Lower leg skin (tissue), 4 donors: ENCODE measurements around the gene EDARADD. TPM values are rescaled to one million over a fixed set of nuclear protein-coding genes. Genes with fewer than 3 reads are reported as not detected.

Experiments used
- DNase-seq, 2 donors: peaks; one replicate each; pipeline ENCODE4 v3.0.0-alpha.2; 2019; ENCODE audit warnings: low spot score in 2 of 2
- H3K4me3 ChIP-seq: fragments of 200-600 bp; sonication (generic); 2 replicates; pipeline ENCODE4 v1.5.1; 2017; ENCODE audit warnings: mild to moderate bottlenecking, low read depth; ENCODE audit not compliant: poor library complexity, severe bottlenecking
- POLR2A ChIP-seq, 2 donors: fragments of 450-650 bp; IDR thresholded peaks; one replicate each; pipeline ENCODE4 v1.6.1; 2016 to 2017; ENCODE audit warnings: antibody characterized with exemption in 2 of 2, mild to moderate bottlenecking in 1 of 2, moderate library complexity in 1 of 2
- WGBS, 2 donors: methylation state at CpG; one replicate each; pipeline ENCODE4 v1.1.5; 2018; 5-methylcytosine and 5-hydroxymethylcytosine counted together
- intact Hi-C: fragments of 100-400 bp; cut with DNase I; formaldehyde crosslinking; loops from one replicate; pipeline ENCODE4 v1.15.0; 2023; ENCODE audit warnings: low total_unique reads
- total RNA-seq, 4 donors: library from RNA; depleted of rRNA; stranded (reverse); fragments of >200 nt; gene quantifications; one replicate each; pipeline ENCODE4 v1.1.0, GENCODE V29; 2016
- TF ChIP-seq, protein P1 (sequence below), 3 donors: fragments of 450-650 bp; IDR thresholded peaks; one replicate each; pipeline ENCODE4 v1.5.1; 2016; ENCODE audit warnings: antibody characterized with exemption in 3 of 3, mild to moderate bottlenecking in 3 of 3, moderate library complexity in 2 of 3

Gene EDARADD
- total RNA-seq, 4 donors from 2014 or later: 3.5 to 7.2 (median 4.5) TPM

DNA sequence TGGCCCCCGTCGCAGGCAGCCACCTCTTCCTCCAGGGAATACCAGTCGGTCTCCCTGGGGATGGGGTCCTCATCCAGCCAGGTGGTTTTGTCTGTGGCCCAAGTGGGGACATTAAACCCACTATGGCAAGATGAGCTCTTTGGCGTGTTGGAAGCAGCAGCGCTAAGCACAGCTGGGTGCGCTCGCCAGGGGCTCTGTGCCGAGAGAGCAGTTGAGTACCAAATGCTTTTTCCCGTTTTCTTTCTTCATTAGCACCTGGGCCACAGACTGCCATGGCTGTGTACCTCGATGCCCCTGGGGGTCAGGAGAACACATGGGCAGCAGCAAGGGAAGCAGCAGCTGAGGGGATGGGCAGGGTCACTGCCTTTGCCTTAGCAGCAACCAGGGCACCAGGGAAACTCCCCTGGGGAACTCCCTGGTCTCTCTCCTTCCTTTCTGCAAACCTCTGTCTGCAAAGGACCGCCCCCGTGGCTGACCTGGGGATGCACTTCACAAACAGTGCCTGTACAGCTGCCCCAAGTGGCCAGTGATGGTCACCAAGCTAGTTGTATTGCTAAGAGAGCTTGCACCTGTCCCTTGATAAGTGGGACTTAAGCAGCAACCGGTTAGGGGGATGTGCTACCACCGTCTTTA is 31.1 kb downstream of the EDARADD start:
- no peak overlapping the region for H3K4me3 ChIP-seq
- intact Hi-C loops: no loop called here
- no peak for TF ChIP-seq POLR2A (IDR thresholded peaks at IDR 0.05)
- WGBS, 2 donors: 85 to 95% methylated on average over 12 to 14 of the region's 14 CpGs
- DNase-seq: peak in 1 of 2 donors; percentile 78

DNA sequence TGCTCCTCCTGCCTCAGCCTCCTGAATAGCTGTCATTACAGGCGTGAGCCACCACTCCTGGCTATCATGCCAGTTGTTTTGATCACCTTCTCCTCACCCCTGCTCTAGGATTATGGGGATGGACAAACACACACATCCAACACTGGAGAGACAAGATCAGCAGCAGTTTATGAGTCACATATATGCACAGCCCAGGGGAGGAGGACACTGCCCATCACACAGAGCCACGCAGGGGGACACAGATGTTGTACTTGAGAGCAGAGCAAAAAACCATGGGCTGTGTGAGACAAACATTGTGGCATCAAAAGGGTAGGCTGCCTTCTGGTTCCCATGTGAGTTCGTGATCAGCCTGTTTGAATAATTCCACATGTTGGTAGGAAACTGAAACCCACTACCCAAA is 32.1 kb downstream of the EDARADD start:
- TF ChIP-seq, protein P1, sequence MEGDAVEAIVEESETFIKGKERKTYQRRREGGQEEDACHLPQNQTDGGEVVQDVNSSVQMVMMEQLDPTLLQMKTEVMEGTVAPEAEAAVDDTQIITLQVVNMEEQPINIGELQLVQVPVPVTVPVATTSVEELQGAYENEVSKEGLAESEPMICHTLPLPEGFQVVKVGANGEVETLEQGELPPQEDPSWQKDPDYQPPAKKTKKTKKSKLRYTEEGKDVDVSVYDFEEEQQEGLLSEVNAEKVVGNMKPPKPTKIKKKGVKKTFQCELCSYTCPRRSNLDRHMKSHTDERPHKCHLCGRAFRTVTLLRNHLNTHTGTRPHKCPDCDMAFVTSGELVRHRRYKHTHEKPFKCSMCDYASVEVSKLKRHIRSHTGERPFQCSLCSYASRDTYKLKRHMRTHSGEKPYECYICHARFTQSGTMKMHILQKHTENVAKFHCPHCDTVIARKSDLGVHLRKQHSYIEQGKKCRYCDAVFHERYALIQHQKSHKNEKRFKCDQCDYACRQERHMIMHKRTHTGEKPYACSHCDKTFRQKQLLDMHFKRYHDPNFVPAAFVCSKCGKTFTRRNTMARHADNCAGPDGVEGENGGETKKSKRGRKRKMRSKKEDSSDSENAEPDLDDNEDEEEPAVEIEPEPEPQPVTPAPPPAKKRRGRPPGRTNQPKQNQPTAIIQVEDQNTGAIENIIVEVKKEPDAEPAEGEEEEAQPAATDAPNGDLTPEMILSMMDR (IDR thresholded peaks at IDR 0.05): no peak
- no peak for TF ChIP-seq POLR2A (IDR thresholded peaks at IDR 0.05)
- 83 to 87% methylated on average over 3 of the region's 3 CpGs for WGBS, 2 donors
- no peak overlapping the region for H3K4me3 ChIP-seq
- intact Hi-C loops: no loop called here
- DNase-seq: peak in 1 of 2 donors; percentile 50

DNA sequence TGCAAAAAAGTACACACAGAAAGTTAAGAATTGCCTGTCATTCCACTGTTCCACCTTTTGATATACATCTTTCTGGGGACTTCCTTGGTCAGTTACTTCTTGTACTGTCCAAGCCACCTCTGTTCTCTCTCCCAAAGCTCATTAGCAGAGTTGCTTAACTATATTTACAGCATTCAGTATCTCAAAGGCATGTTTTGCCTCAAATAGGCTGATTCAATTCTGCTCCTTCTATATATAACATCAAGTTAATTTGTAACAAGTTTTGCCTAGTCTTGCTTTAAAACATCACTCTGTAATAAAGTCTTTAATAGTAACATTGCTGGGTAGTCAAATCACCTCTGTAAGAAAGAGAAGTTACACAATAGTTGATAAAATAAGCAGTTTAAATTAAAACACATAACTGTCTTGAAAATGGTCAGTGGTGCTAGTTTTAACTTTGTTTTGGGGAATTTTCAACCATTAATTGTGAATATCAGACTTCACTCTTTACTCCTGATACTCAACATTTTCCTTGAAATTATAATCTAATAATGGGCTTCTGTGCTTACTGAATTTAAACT is 35.7 kb downstream of the EDARADD start:
- no peak overlapping the region for H3K4me3 ChIP-seq
- intact Hi-C loops: no loop called here
- TF ChIP-seq POLR2A (IDR thresholded peaks at IDR 0.05): no peak
- TF ChIP-seq, protein P1 (IDR thresholded peaks at IDR 0.05): no peak
- DNase-seq: no peak

DNA sequence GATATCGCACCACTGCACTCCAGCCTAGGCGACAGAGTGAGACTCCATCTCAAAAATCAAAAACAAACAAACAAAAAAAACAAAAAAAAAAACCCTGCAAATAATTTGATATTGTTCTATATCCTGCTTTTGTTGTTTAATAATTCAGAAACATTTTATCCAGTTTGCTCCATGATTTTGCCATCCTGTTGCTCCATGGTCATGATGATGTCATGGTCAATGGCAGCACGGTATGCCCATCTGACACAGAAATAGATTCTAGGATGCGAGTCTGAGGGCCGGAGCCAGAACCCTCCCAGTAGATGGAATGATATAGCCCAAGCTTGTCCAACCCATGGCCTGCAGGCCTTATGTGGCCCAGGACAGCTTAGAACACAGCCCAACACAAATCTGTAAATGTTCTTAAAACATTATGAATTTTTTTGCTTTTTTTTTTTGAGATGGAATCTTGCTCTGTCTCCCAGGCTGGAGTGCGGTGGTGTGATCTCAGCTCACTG is 39.8 kb downstream of the EDARADD start:
- intact Hi-C loops: no loop called here
- no peak for TF ChIP-seq POLR2A (IDR thresholded peaks at IDR 0.05)
- TF ChIP-seq, protein P1 (IDR thresholded peaks at IDR 0.05): no peak
- 96 to 97% methylated on average over 6 of the region's 6 CpGs for WGBS, 2 donors
- no peak overlapping the region for H3K4me3 ChIP-seq
- peak in 1 of 2 donors; percentile 61 for DNase-seq

DNA sequence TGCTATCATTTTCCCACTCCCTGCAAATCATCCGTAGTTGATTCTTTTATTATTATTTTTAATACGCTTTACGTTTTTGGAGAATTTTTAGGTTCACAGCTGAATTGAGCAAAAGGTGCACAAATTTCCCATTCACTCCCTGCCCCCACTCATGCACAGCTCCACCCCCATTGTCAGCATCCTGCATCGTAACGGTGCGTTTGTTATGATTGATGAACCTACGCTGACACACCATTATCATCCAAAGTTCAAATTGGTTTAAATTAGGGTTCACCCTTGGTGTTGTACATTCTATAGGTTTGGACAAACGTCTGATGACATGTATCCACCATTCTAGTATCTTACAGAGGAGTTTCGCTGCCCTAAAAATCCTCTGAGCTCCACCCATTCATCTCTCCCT is 44.5 kb downstream of the EDARADD start:
- WGBS, 2 donors: 93 to 95% methylated on average over 9 of the region's 9 CpGs
- intact Hi-C loops: no loop called here

DNA sequence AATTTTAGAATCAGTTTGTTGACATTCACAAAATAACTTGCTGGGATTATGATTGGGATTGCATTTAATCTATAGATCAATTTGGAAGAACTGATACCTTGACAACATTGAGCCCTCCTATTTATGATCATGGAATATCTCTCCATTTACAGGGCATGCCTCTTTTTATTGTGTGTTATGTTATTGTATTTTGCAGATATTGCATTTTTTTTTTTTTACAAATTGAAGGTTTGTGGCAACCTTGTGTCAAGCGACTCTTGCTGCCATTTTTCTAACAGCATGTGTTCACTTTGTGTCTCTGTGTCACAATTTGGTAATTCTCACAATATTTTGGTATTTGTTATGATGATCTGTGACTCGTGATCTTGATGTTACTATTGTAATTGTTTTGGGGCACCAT is 46.3 kb downstream of the EDARADD start:
- no peak for DNase-seq
- H3K4me3 ChIP-seq: no peak overlapping the region
- intact Hi-C loops: no loop called here
- 84 to 91% methylated on average over 2 of the region's 2 CpGs for WGBS, 2 donors
- TF ChIP-seq, protein P1 (IDR thresholded peaks at IDR 0.05): no peak
- no peak for TF ChIP-seq POLR2A (IDR thresholded peaks at IDR 0.05)

More for the DNA sequence above, 44.5 kb downstream of the EDARADD start:
- DNase-seq: peak in 1 of 2 donors; percentile 8
- no peak overlapping the region for H3K4me3 ChIP-seq
- TF ChIP-seq, protein P1 (IDR thresholded peaks at IDR 0.05): no peak
